HEK293 (cell line): ENCODE data around the gene GALNS.

ENCODE experiments used
- ATF2 ChIP-seq: fragments of 450-650 bp; formaldehyde crosslinking; IDR thresholded peaks from 2 replicates; pipeline ENCODE4 v1.5.1; 2016; ENCODE audit warnings: missing biosample characterization, missing genetic modification characterization, low read depth
- BCL11A ChIP-seq: fragments of 450-650 bp; formaldehyde crosslinking; IDR thresholded peaks from 2 replicates; pipeline ENCODE4 v1.5.1; 2016; ENCODE audit warnings: low read depth, missing biosample characterization, missing genetic modification characterization
- BCL6B ChIP-seq: fragments of 450-650 bp; formaldehyde crosslinking; IDR thresholded peaks from 2 replicates; pipeline ENCODE4 v1.5.1; 2017; ENCODE audit warnings: missing biosample characterization, missing genetic modification characterization
- CTCF ChIP-seq: fragments of 450-650 bp; formaldehyde crosslinking; IDR thresholded peaks from 2 replicates; pipeline ENCODE4 v1.5.1; 2016; ENCODE audit warnings: missing biosample characterization, missing genetic modification characterization
- GFI1B ChIP-seq: fragments of 450-650 bp; formaldehyde crosslinking; IDR thresholded peaks from 2 replicates; pipeline ENCODE4 v1.5.1; 2016; ENCODE audit warnings: missing biosample characterization, missing genetic modification characterization
- GLI4 ChIP-seq: fragments of 450-650 bp; formaldehyde crosslinking; IDR thresholded peaks from 2 replicates; pipeline ENCODE4 v1.5.1; 2016; ENCODE audit warnings: missing biosample characterization, missing genetic modification characterization
- GLIS1 ChIP-seq: fragments of 450-650 bp; formaldehyde crosslinking; IDR thresholded peaks from 2 replicates; pipeline ENCODE4 v1.5.1; 2016; ENCODE audit warnings: missing biosample characterization, missing genetic modification characterization
- HOXC10 ChIP-seq: sonication (generic); formaldehyde crosslinking; IDR thresholded peaks from 2 replicates; pipeline ENCODE4 v1.8.1; 2023; ENCODE audit warnings: mild to moderate bottlenecking, missing genetic modification reagents
- HOXD13 ChIP-seq: sonication (generic); formaldehyde crosslinking; IDR thresholded peaks from 2 replicates; pipeline ENCODE4 v1.8.0; 2022; ENCODE audit warnings: missing genetic modification reagents, borderline replicate concordance
- KLF1 ChIP-seq: fragments of 450-650 bp; formaldehyde crosslinking; IDR thresholded peaks from 2 replicates; pipeline ENCODE4 v1.5.1; 2016; ENCODE audit warnings: missing biosample characterization, missing genetic modification characterization
- MZF1 ChIP-seq: fragments of 450-650 bp; formaldehyde crosslinking; IDR thresholded peaks from 2 replicates; pipeline ENCODE4 v1.5.1; 2017; ENCODE audit warnings: missing biosample characterization, missing genetic modification characterization, borderline replicate concordance
- PATZ1 ChIP-seq: fragments of 450-650 bp; formaldehyde crosslinking; IDR thresholded peaks from 2 replicates; pipeline ENCODE4 v1.5.1; 2016; ENCODE audit warnings: missing biosample characterization, missing genetic modification characterization
- SP7 ChIP-seq: fragments of 450-650 bp; formaldehyde crosslinking; IDR thresholded peaks from 2 replicates; pipeline ENCODE4 v1.5.1; 2016; ENCODE audit warnings: missing biosample characterization, missing genetic modification characterization
- ZBTB17 ChIP-seq: fragments of 450-650 bp; formaldehyde crosslinking; IDR thresholded peaks from 2 replicates; pipeline ENCODE4 v1.5.1; 2016; ENCODE audit warnings: missing biosample characterization, missing genetic modification characterization
- ZBTB20 ChIP-seq: fragments of 450-650 bp; formaldehyde crosslinking; IDR thresholded peaks from 2 replicates; pipeline ENCODE4 v1.5.1; 2016; ENCODE audit warnings: missing biosample characterization, missing genetic modification characterization
- ZBTB21 ChIP-seq: fragments of 450-650 bp; formaldehyde crosslinking; IDR thresholded peaks from 2 replicates; pipeline ENCODE4 v1.5.1; 2017; ENCODE audit warnings: missing biosample characterization, missing genetic modification characterization
- ZBTB44 ChIP-seq: fragments of 450-650 bp; IDR thresholded peaks from 2 replicates; pipeline ENCODE4 v1.5.1; 2018; ENCODE audit warnings: missing biosample characterization, mild to moderate bottlenecking, missing genetic modification characterization
- ZNF23 ChIP-seq: fragments of 450-650 bp; formaldehyde crosslinking; IDR thresholded peaks from 2 replicates; pipeline ENCODE4 v1.5.1; 2016; ENCODE audit warnings: missing biosample characterization, missing genetic modification characterization, borderline replicate concordance
- ZNF350 ChIP-seq: fragments of 450-650 bp; formaldehyde crosslinking; IDR thresholded peaks from 2 replicates; pipeline ENCODE4 v1.5.0; 2017; ENCODE audit warnings: missing biosample characterization, mild to moderate bottlenecking, missing genetic modification characterization
- ZNF362 ChIP-seq: fragments of 450-650 bp; formaldehyde crosslinking; IDR thresholded peaks from 2 replicates; pipeline ENCODE4 v1.5.1; 2016; ENCODE audit warnings: missing biosample characterization, missing genetic modification characterization
- ZNF398 ChIP-seq: fragments of 450-650 bp; formaldehyde crosslinking; IDR thresholded peaks from 2 replicates; pipeline ENCODE4 v1.5.1; 2017; ENCODE audit warnings: missing biosample characterization, missing genetic modification characterization
- ZNF416 ChIP-seq: fragments of 450-650 bp; formaldehyde crosslinking; IDR thresholded peaks from 2 replicates; pipeline ENCODE4 v1.5.1; 2016; ENCODE audit warnings: missing biosample characterization, missing genetic modification characterization
- ZNF639 ChIP-seq: fragments of 450-650 bp; formaldehyde crosslinking; IDR thresholded peaks from 2 replicates; pipeline ENCODE4 v1.5.1; 2016; ENCODE audit warnings: missing biosample characterization, missing genetic modification characterization
- ZNF660 ChIP-seq: fragments of 450-650 bp; IDR thresholded peaks from 2 replicates; pipeline ENCODE4 v1.5.1; 2018; ENCODE audit warnings: missing biosample characterization, mild to moderate bottlenecking, missing genetic modification characterization
- ZNF791 ChIP-seq: fragments of 450-650 bp; formaldehyde crosslinking; IDR thresholded peaks from 2 replicates; pipeline ENCODE4 v1.5.1; 2016; ENCODE audit warnings: missing biosample characterization, missing genetic modification characterization
- ZXDB ChIP-seq: fragments of 450-650 bp; formaldehyde crosslinking; IDR thresholded peaks from 2 replicates; pipeline ENCODE4 v1.5.1; 2016; ENCODE audit warnings: missing biosample characterization, missing genetic modification characterization

Gene GALNS

GRCh38 chr16:88810912-88811768 is 45.6 kb downstream of the GALNS start (continued):
- peak; percentile 58; the same call in 1 of the 2 replicates for TF ChIP-seq GLIS1
- TF ChIP-seq ZBTB21 = no peak
- no peak for TF ChIP-seq MZF1
- no peak for TF ChIP-seq ZBTB44 (tag by site-specific recombination)
- peak; percentile 91 for TF ChIP-seq PATZ1 (tag by site-specific recombination)
- TF ChIP-seq ZNF398 (tag by site-specific recombination) = no peak
- 0 out of 2 replicates have a peak, but pooled peaks have one; percentile 10 for TF ChIP-seq SP7 (tag by site-specific recombination)
- TF ChIP-seq ZNF639 (tag by site-specific recombination) = peak; percentile 55; the same call in 1 of the 2 replicates
- 0 out of 2 replicates have a peak, but pooled peaks have one; percentile 7 for TF ChIP-seq KLF1 (tag by site-specific recombination)
- peak; percentile 27; the same call in 1 of the 2 replicates for TF ChIP-seq ZBTB17
- peak; percentile 5; the same call in 1 of the 2 replicates for TF ChIP-seq ZNF23 (tag by site-specific recombination)
- TF ChIP-seq ZNF416 = no peak
- TF ChIP-seq ZNF362 (tag by site-specific recombination) = no peak
- TF ChIP-seq BCL6B (tag by site-specific recombination) = no peak
- peak; percentile 25; the same call in 1 of the 2 replicates for TF ChIP-seq CTCF (tag by site-specific recombination)
- TF ChIP-seq BCL11A (tag by site-specific recombination) = peak; percentile 66; the same call in 1 of the 2 replicates
- TF ChIP-seq ZNF660 (tag by site-specific recombination) = peak; percentile 9; the same call in 1 of the 2 replicates
- peak; percentile 59 for TF ChIP-seq ZXDB (tag by site-specific recombination)
- TF ChIP-seq ATF2 (tag by site-specific recombination) = no peak
- TF ChIP-seq HOXC10 (CRISPR knock-in tag) = 0 out of 2 replicates have a peak, but pooled peaks have one; percentile 33
- TF ChIP-seq ZNF350 = no peak
- TF ChIP-seq GLI4 = 0 out of 2 replicates have a peak, but pooled peaks have one; percentile 14
- no peak for TF ChIP-seq GFI1B (tag by site-specific recombination)
- TF ChIP-seq HOXD13 = no peak
- peak; percentile 85 for TF ChIP-seq ZBTB20 (tag by site-specific recombination)
- TF ChIP-seq ZNF791 (tag by site-specific recombination) = no peak
